Activated CD4-positive, alpha-beta memory T cell treated with anti-CD3 and anti-CD28 coated beads, Interleukin-2, amount 10 ng/mL, durations not matched to agents 7 days and 5 days (primary cell): ENCODE measurements around the gene TRMT61A. TPM values are rescaled to one million over a fixed set of nuclear protein-coding genes. Genes with fewer than 3 reads are reported as not detected.

ENCODE experiments used
- CTCF ChIA-PET: fragments of 350-600 bp; sonication (Branson Sonifier 250); formaldehyde crosslinking; loops from one replicate; lab custom pipeline; 2021; ENCODE audit warnings: antibody characterized with exemption, inconsistent platforms; lab: Charles Lee
- POLR2A ChIA-PET: fragments of 350-600 bp; sonication (Branson Sonifier 250); formaldehyde crosslinking; loops from one replicate; lab custom pipeline; 2021; ENCODE audit warnings: antibody characterized with exemption; lab: Charles Lee
- DNase-seq: peaks from one replicate; pipeline ENCODE4 v3.0.0-alpha.2; 2020
- H3K27ac Mint-ChIP-seq: one replicate; pipeline ENCODE4 v1.8.0; 2021; ENCODE audit warnings: mild to moderate bottlenecking, mixed read lengths
- H3K27me3 Mint-ChIP-seq: one replicate; pipeline ENCODE4 v1.8.0; 2021; ENCODE audit warnings: mixed read lengths
- H3K36me3 Mint-ChIP-seq: one replicate; pipeline ENCODE4 v1.8.0; 2021; ENCODE audit warnings: low read depth, mixed read lengths
- H3K4me1 Mint-ChIP-seq: one replicate; pipeline ENCODE4 v1.8.0; 2021; ENCODE audit warnings: mixed read lengths
- H3K4me3 Mint-ChIP-seq: one replicate; pipeline ENCODE4 v1.8.0; 2021; ENCODE audit warnings: mild to moderate bottlenecking, mixed read lengths
- H3K9me3 Mint-ChIP-seq: one replicate; pipeline ENCODE4 v1.8.0; 2021; ENCODE audit warnings: mixed read lengths
- total RNA-seq, 2 experiments: library from RNA; stranded (reverse); gene quantifications; one replicate each; pipeline ENCODE4 v1.2.3, GENCODE V29; 2021

The TRMT61A gene
- total RNA-seq, 2 experiments from 2014 or later: 4.5 to 5.1 TPM

- Mint-ChIP-seq H3K36me3 (peaks cover 9% of the 10 kb centered on the region), H3K4me1 (peaks cover 1% of the 10 kb centered on the region), H3K27ac (no peak overlapping the region), H3K9me3 (no peaks in the 10 kb centered on the region), H3K27me3 (no peaks in the 10 kb centered on the region), H3K4me3 (no peak overlapping the region)
- ChIA-PET CTCF (interaction anchor here (0.6 kb wide), 1 partner anchor 112 kb away, joined by 4 read pairs; no protein-coding TSS in a partner anchor), POLR2A (no interaction called here)
- DNase-seq: no peak
Measured at GRCh38 chr14:103581954-103582703, 53.1 kb downstream of the TRMT61A start.

DNA sequence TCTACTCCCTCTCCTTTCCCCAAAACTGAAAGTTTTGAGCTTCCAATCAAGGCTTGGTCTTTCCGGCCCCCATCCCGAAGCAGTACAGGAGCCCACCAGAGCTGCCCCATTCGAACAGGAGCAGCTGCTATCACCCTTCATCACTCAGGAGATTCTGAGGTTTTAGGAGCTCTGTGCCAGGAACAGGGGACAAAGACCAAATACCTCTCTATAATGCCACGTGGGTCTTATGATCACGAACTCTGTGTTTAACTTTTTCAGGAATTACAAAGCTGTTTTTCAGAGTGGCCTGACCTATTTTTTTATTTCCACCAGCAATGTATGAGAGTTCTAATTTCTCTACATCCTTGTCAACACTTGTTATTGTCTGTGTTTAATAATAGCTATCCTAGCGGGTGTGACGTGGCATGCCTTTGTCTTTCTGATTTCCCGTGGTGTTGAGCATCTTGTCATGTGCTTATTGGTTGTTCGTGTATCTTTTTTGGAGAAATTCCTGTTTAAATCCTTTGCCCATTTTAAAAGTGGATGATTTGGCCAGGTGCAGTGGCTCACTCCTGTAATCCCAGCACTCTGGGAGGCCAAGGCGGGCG is 55.4 kb downstream of the TRMT61A start:
- CTCF ChIA-PET: interaction anchor here (0.9 kb wide), 1 partner anchor 10 kb away, joined by 3 read pairs; no protein-coding TSS in a partner anchor
- DNase-seq: no peak
- H3K27me3 Mint-ChIP-seq: no peaks in the 10 kb centered on the region
- peaks cover 3% of the 10 kb centered on the region for H3K36me3 Mint-ChIP-seq
- H3K4me3 Mint-ChIP-seq: no peak overlapping the region
- H3K27ac Mint-ChIP-seq: no peak overlapping the region
- no peaks in the 10 kb centered on the region for H3K9me3 Mint-ChIP-seq
- H3K4me1 Mint-ChIP-seq: peaks cover 1% of the 10 kb centered on the region
- POLR2A ChIA-PET: interaction anchor here (1.0 kb wide), 1 partner anchor 10 kb away, joined by 3 read pairs; no protein-coding TSS in a partner anchor

Other genes starting within 250 kb of the TRMT61A start
- 100 to 1,000 TPM; 188 to 197 TPM for gene EIF5, start 195.0 kb upstream of the TRMT61A start, total RNA-seq
- 10 to 100 TPM; 76.0 to 84.2 TPM for gene MARK3, start 143.8 kb upstream of the TRMT61A start, total RNA-seq
- 1 to 10 TPM; 3.8 to 5.5 TPM for gene CKB, start 6.4 kb upstream of the TRMT61A start, total RNA-seq
- gene BAG5, start 33.5 kb downstream of the TRMT61A start, total RNA-seq: 10 to 100 TPM; 29.1 to 29.9 TPM
- 10 to 100 TPM; 27.5 to 31.0 TPM for gene COA8, start 33.8 kb downstream of the TRMT61A start, total RNA-seq
- 100 to 1,000 TPM; 152 to 160 TPM for gene KLC1, start 100.0 kb downstream of the TRMT61A start, total RNA-seq
- 10 to 100 TPM; 35.9 to 39.6 TPM for gene XRCC3, start 186.3 kb downstream of the TRMT61A start, total RNA-seq
- gene ZFYVE21, start 186.6 kb downstream of the TRMT61A start, total RNA-seq: 10 to 100 TPM; 17.4 to 17.8 TPM